GM21526 (cell line): Measurements from ENCODE around the gene VSIR.

Source experiments
- ATAC-seq: cut with Tn5 transposase; IDR thresholded peaks from one replicate; pipeline ENCODE4 v1.9.1; 2021; ENCODE audit warnings: moderate library complexity; ENCODE audit not compliant: unreplicated experiment, low FRiP score

The VSIR gene

GRCh38 chr10:71766717-71767419 lies 6.5 kb downstream of the VSIR start:
- ATAC-seq, result no peak

GRCh38 chr10:71765906-71766716 lies 7.2 kb downstream of the VSIR start:
- ATAC-seq, result no peak

GRCh38 chr10:71765176-71765904 lies 8.0 kb downstream of the VSIR start:
- no peak for ATAC-seq

- no peak for ATAC-seq
Measured at GRCh38 chr10:71763352-71764127, 9.8 kb downstream of the VSIR start.

GRCh38 chr10:71762324-71762723 lies 11.0 kb downstream of the VSIR start:
- no peak for ATAC-seq

GRCh38 chr10:71761541-71762113 lies 11.7 kb downstream of the VSIR start:
- ATAC-seq, result no peak

- ATAC-seq, result no peak
Measured at GRCh38 chr10:71761105-71761511, 12.2 kb downstream of the VSIR start.

GRCh38 chr10:71757399-71757922 lies 15.9 kb downstream of the VSIR start:
- no peak for ATAC-seq

- no peak for ATAC-seq
Measured at GRCh38 chr10:71756311-71757191, 16.8 kb downstream of the VSIR start.

GRCh38 chr10:71755179-71755879 lies 18.0 kb downstream of the VSIR start:
- ATAC-seq, result no peak

GRCh38 chr10:71754562-71754961 lies 18.8 kb downstream of the VSIR start:
- ATAC-seq, result no peak

GRCh38 chr10:71753960-71754505 lies 19.3 kb downstream of the VSIR start:
- no peak for ATAC-seq

GRCh38 chr10:71753091-71753959 lies 20.0 kb downstream of the VSIR start:
- no peak for ATAC-seq

- ATAC-seq, result no peak
Measured at GRCh38 chr10:71752391-71753090, 20.8 kb downstream of the VSIR start.

GRCh38 chr10:71751515-71752224 lies 21.6 kb downstream of the VSIR start:
- ATAC-seq, result no peak

GRCh38 chr10:71750986-71751385 lies 22.3 kb downstream of the VSIR start:
- no peak for ATAC-seq
